GM19035 (cell line): ENCODE measurements around the gene FKBP2.
A peak's percentile ranks its signal among the peaks of the same experiment; 100 is the strongest.

ENCODE experiments used
- ATAC-seq: cut with Tn5 transposase; IDR thresholded peaks from one replicate; pipeline ENCODE4 v1.9.1; 2021; ENCODE audit not compliant: unreplicated experiment

FKBP2 gene

DNA sequence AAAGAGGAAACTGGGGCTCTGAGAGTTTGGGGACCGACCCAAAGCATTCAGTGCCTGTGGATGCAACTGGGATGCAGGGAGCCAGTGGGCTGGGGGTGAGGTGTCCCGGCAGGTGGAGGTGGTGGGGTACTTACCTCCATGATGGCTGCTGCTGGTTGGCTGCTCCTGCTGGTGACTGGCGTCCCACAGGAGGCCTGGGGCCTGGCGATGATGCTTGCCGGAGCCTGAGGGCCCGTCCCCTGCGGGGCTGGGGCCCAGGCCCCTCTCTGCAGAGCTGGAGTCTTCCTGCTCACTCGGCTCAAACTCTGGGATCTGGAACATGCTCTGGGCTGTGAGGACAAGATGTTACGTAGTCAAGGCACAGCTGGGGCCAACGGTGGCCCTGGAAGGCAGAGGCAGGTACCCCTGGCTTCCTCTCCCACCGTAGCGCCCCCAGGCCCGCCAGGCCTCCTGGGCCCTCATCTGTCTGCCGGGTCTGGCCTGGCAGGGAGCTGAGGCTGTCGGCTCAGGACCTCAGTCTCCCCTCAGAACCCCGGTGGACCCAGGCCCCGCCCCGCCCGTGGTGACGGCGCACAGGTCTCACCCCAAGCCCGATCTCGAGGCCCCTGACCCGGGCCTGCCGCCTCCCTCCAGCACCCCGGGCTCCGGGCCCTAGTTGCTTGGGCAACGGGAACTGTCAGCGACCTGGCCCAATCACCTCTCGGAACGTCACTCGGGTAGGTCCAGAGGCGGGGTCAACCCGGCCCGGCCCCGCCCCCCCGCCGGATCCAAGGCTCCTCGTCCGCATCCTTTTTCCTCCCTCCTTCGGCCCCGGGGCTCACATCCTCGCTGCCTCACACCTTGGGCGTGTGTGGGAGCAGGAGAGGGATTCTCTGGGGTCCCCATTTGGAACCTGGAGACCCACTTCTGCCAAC lies 43.4 kb downstream of the FKBP2 start, which contains the start of gene BAD:
TSS of gene BAD (minus strand) at position 618 of the 914 bp plus-strand sequence. CDS start at position 321, 297 bp downstream.
- ATAC-seq, result peak; percentile 69

DNA sequence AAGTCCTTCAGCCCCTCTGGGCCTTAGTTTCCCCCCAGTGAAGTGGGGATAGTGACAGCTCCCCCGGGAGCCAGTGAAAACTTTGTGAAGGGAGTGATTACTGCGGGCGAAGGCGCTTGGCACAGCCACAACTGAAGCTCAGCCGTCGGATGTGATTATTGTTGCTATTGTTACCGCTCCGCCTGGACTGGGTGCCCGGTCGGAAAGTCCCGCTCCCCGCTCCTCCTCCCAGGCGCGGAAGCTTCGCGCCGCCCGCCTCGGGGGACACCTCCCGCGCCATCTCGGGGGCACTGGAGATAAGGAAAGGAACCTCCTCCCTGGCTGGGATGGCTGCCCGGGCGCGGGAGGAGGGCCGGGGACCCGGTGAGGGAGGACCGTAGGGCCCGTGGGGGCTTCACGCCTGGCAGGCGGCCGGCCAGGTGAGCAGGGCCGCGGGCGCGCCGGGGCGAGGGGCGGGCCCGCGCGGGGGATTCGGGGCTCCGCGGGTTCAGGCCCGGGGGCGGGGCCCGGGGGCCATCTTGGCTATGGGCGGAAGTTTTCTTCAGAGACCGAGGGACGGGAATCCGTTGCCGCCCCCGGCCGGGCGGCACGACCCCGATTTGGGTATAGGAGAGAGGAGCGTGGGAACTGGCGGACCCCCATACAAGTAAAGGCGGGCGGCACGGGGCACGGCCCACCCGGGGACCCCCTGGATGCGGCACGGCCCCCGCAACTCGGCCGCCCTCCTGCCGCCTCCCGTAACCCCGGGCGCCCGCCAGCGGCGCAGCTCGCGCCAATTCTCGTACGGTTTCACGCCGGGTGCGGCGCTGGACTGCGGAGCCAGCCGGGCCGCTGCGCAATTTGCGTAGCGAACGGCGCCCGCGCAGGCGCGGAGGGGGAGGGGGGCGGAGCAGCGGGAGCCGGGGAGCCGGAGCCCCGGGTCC lies 44.3 kb downstream of the FKBP2 start, which contains the start of gene GPR137:
TSS of gene GPR137 (plus strand) at position 887 of the 923 bp plus-strand sequence. CDS start 677 bp downstream, outside the sequence.
- peak; percentile 59 for ATAC-seq

DNA sequence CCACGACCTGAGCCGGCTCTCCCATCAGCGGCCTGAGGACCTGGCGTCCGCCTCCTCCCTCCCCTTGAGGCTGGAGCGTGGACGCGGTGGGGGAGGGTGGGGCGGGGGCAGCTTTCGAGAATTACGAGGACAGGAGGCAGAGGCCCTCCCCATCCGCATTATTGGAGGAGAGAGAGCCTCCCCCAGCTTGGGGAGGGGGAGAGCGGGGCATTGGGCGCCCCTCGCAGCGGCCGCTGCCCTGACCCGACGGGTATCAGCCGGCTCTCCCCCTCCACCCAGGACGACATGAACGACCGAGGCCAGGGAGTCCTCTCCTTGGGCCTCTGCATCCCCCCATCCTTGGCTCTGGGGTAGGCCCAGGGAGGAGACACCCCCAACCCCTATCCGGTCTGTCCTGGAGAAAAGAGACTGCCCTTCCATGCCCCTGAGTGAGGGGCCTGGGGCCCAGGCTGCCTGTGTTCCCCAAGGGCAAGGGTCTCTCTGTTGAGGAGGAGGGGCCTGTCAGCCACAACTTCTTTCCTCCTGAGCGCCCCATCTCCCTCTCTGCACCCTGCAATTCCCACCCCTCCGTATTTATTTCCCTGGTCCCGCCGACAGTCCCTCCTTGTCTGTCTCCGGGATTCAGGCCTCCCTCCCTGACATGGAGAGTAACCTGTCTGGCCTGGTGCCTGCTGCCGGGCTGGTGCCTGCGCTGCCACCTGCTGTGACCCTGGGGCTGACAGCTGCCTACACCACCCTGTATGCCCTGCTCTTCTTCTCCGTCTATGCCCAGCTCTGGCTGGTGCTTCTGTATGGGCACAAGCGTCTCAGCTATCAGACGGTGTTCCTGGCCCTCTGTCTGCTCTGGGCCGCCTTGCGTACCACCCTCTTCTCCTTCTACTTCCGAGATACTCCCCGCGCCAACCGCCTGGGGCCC lies 45.2 kb downstream of the FKBP2 start:
- no peak for ATAC-seq

DNA sequence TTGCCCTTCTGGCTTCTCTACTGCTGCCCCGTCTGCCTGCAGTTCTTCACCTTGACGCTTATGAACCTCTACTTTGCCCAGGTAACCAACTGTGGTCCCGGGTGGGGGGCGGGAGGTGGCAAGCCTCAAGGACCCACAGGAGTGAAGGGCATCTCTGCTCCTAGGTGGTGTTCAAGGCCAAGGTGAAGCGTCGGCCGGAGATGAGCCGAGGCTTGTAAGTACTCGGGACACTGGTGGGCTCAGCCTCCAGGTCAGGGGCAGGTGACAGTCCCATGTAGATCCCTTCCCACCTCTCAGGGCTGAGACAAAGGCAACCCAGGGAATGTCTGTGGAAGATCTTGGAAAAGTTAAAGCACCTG lies 45.9 kb downstream of the FKBP2 start:
- ATAC-seq, result no peak

DNA sequence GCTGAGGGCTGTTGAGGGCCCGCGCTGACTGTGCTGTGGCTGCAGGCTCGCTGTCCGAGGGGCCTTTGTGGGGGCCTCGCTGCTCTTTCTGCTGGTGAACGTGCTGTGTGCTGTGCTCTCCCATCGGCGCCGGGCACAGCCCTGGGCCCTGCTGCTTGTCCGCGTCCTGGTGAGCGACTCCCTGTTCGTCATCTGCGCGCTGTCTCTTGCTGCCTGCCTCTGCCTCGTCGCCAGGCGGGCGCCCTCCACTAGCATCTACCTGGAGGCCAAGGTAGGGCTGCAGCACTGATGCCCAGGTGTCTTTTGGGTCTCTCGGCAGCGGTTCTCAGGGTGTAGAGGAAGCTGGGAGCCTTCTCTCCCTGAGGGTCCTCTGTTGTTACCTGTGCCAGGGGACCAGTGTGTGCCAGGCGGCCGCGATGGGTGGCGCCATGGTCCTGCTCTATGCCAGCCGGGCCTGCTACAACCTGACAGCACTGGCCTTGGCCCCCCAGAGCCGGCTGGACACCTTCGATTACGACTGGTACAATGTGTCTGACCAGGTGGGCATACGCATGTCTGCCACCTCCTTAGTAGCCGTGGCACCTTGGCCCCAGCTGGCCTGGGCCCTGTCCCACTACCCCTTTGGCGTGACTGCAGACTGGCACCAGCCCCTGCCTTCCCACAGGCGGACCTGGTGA lies 46.9 kb downstream of the FKBP2 start:
- ATAC-seq, result no peak

DNA sequence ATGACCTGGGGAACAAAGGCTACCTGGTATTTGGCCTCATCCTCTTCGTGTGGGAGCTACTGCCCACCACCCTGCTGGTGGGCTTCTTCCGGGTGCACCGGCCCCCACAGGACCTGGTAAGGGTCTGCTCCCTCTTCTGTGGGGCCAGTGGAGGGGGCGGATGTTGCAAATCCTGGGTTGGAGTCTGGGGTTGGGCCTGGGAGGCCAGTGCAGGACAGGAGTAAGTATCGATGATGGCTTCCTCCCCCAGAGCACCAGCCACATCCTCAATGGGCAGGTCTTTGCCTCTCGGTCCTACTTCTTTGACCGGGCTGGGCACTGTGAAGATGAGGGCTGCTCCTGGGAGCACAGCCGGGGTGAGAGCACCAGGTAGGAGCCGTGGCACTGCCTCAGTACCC lies 47.5 kb downstream of the FKBP2 start:
- no peak for ATAC-seq

DNA sequence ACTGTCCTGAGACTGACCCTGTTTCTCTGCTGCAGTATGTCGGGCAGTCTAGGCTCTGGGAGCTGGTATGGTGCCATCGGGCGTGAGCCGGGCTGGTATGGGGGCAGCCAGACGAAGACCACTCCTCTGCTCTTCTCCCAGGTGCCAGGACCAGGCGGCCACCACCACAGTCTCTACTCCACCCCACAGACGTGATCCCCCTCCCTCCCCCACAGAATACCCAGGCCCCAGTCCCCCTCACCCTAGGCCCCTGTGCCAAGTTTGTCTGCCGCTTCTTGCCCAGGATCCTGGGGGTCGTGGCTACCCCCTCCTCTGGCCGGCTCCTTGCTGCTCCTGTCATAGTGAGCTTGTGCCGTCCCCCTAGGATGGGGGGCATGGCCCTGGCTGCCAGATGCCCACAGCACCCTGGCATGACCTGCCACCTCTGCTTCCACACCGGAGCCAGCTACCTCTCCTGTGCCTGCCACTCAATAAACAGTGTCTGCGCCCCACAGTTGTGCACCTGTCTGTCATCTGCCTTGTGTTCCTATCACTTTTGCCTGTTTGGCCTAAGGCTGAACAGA lies 48.2 kb downstream of the FKBP2 start:
- ATAC-seq, result no peak

DNA sequence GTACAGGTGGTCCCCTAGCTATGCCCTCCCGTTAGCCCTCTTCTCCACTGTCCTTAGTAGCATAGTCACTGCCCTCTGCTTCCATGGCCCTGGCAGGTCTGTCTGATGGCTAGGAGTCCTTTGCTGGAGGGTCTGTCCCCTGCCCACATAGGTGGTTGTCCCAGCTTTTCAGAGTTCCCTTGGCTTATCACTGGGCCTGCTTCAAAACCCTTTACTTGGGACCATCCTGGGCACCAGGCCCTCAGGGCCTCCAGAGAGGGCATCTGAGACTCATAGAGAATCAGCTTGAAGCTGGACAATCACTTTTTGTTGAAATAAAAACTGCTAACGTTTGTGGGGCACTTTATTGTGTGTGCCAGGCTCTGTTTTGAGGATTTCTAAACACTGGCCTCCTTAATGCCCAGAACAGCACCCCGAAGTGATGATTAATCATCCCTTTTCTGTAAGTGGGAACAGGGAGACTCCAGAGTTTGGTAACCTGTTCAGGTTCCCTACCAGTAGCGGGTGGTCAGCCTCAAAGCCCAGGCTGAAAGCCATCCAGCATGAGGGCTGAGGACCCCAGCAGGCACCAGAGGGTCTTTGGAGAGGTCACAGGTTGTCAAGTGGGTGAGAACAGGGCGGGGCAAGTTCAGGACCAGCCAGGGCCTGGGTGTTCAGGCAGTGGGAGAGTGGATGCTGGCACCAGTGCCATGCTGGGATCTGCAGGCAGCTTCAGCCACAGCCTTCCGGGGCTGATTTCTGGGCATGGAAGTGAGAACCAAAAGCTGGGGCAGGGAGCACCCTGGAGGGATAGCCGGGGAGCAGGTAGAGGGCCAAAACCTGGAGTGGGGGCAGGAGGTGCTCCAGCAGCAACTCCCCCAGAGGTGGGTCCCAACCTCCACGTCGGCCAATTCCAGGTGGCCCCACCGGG lies 49.7 kb downstream of the FKBP2 start:
- no peak for ATAC-seq

DNA sequence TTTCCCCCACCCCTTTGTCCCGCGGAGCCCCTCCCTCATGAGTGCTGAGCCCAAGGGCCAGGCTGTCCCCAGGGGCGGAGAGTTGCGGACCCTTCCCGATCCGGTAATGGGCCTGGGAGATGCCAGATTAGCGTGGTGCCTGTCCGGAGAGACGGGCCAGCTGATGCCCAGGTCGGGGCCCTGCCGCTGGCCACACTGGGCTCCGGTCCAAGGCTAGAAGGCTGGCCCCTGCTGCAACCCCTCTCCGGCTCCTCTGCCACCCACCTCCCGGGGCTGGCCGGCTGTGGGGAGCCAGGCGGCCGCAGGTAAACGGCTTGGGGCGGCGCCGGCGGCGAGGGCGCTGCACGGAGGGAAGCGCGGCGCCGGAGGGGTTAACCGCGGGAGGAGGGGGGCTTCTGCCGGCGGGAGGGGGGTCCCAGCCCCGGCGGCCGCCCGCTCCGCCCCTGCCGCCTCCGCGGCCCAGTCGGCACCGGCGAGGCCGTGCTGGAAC lies 50.4 kb downstream of the FKBP2 start, which contains the start of gene KCNK4:
TSS of gene KCNK4 (plus strand) at position 41 of the 490 bp plus-strand sequence. CDS start 1,717 bp downstream, outside the sequence.
- no peak for ATAC-seq

DNA sequence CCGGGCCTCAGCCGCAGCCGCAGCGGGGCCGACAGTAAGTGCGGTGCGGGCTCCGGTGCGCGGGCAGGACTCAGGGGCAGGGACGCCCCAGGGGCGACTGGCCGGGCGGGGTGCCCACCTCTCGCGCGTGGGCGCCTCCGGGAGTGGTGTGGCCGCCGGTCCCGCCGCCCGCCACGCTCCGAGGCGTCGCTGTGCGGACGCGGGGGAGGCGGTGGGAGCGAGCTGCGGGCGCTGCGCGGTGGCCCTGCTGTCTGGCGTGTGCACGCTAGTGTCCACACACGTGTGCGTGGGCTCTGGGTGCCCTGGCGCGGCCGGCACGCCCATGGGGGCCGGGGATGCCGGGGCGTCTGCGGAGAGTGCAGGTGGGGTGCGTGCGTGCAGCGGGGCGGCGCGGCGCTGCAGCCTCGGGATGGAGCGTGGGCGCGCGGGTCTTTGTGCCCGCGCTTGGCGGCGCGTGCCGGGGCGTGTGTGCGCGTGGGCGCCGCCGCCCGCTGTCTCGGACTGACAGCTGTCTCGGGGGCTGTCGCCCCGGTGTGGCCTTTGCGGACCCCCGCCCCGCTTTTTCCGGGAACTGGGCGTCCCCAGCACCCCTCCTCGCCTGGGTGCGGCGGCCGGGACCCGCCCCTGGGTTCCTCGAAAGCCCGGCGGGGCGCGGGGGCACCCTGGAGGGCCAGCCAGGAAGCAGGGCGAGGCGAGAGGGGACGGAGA lies 51.0 kb downstream of the FKBP2 start:
- ATAC-seq, result no peak

DNA sequence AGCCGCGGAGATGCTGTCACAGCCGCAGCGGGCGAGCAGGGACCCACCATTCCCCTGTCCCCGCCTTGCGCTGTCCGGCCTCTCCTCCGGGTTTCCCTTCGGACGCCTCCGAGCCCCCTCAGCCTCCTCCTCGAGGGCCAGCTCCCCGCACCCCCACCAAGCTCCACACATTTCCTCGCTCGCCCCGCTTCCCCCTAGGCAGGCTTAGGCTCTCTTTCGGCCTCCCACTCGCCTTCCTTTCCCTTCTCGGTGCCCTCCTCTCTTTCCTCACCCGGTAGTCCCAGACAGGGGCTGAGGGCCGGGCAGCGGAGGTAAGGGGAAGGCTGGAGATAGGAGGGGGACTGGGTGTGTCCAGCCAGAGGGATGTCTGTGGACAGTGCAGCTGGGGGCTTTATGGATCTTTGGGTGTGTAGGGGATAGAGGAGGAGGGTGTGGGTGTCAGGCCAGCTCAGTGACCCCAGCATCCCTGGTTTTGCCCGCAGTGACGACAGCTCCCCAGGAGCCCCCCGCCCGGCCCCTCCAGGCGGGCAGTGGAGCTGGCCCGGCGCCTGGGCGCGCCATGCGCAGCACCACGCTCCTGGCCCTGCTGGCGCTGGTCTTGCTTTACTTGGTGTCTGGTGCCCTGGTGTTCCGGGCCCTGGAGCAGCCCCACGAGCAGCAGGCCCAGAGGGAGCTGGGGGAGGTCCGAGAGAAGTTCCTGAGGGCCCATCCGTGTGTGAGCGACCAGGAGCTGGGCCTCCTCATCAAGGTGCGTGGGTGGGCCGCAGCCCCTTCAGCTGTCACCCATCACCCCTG lies 51.8 kb downstream of the FKBP2 start:
- no peak for ATAC-seq
